Measurements from ENCODE around the gene MRRF.

MRRF gene

GRCh38 chr9:122333169-122333808 is 68.6 kb downstream of the MRRF start:
- no peak for FAIRE-seq

GRCh38 chr9:122334916-122335315 is 70.2 kb downstream of the MRRF start:
- FAIRE-seq: no peak

- FAIRE-seq: no peak
Observed at GRCh38 chr9:122336189-122336588, 71.5 kb downstream of the MRRF start.

- FAIRE-seq: no peak
Observed at GRCh38 chr9:122336866-122337555, 72.3 kb downstream of the MRRF start.

- FAIRE-seq: no peak
Observed at GRCh38 chr9:122337556-122337929, 72.9 kb downstream of the MRRF start.

GRCh38 chr9:122338536-122338935 is 73.9 kb downstream of the MRRF start:
- FAIRE-seq: no peak

GRCh38 chr9:122338994-122339393 is 74.3 kb downstream of the MRRF start:
- no peak for FAIRE-seq

GRCh38 chr9:122339579-122339978 is 74.9 kb downstream of the MRRF start:
- no peak for FAIRE-seq

- FAIRE-seq: no peak
Observed at GRCh38 chr9:122340161-122340560, 75.5 kb downstream of the MRRF start.

GRCh38 chr9:122342323-122343050 is 77.8 kb downstream of the MRRF start:
- no peak for FAIRE-seq

- FAIRE-seq: no peak
Observed at GRCh38 chr9:122346478-122347347, 82.0 kb downstream of the MRRF start.

- no peak for FAIRE-seq
Observed at GRCh38 chr9:122347348-122348287, 82.9 kb downstream of the MRRF start.

GRCh38 chr9:122348288-122348777 is 83.7 kb downstream of the MRRF start:
- FAIRE-seq: no peak

- no peak for FAIRE-seq
Observed at GRCh38 chr9:122348791-122349190, 84.1 kb downstream of the MRRF start.

GRCh38 chr9:122349201-122349600 is 84.5 kb downstream of the MRRF start:
- no peak for FAIRE-seq

- no peak for FAIRE-seq
Observed at GRCh38 chr9:122350577-122351355, 86.1 kb downstream of the MRRF start.

GRCh38 chr9:122354536-122355199 is 90.0 kb downstream of the MRRF start:
- FAIRE-seq: no peak

GRCh38 chr9:122355336-122355875 is 90.7 kb downstream of the MRRF start:
- no peak for FAIRE-seq

- no peak for FAIRE-seq
Observed at GRCh38 chr9:122356627-122357026, 91.9 kb downstream of the MRRF start.

- FAIRE-seq: no peak
Observed at GRCh38 chr9:122360891-122361290, 96.2 kb downstream of the MRRF start.

All from islet of Langerhans (tissue), 1 donor.